Astrocyte of the cerebellum (primary cell): ENCODE results near the gene FNDC3A.
A peak's percentile ranks its signal among the peaks of the same experiment; 100 is the strongest.

Experiments
- DNase-seq: peaks from one replicate; pipeline ENCODE4 v3.0.0-alpha.2; 2011; ENCODE audit warnings: low read depth
- H3K4me3 ChIP-seq: 2 replicates; pipeline ENCODE4 v1.5.1; 2011; ENCODE audit warnings: mild to moderate bottlenecking, low read depth, low read length, moderate library complexity
- CTCF ChIP-seq: IDR thresholded peaks from 2 replicates; pipeline ENCODE4 v1.5.1; 2012; ENCODE audit warnings: low read length, low read depth, moderate library complexity, mild to moderate bottlenecking; ENCODE audit errors: missing control alignments
- in situ Hi-C: cut with HindIII; loops from 2 replicates; pipeline ENCODE4 v1.10.0; 2017; ENCODE audit warnings: low sequenced_read_pairs

FNDC3A gene

DNA sequence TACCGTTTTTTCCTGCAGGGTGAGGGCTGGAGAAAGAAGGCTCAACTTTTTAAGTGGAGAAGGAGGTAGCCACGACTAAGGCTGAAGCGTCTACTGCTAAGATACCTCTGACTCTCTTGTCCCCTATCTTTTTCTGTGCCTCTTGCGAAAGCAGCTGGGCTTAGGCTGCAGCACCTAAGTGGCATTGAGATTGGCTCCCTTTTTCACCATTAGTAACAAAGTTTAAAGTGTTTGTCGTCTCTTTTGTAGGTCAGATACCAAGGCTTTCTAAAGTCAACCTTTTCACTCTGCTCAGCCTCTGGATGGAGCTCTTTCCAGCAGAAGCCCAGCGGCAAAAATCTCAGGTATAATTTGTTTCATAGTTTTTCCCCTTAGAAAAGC, 272.9 kb downstream of the FNDC3A start:
- DNase-seq: no peak
- TF ChIP-seq CTCF: peak; percentile 39
- H3K4me3 ChIP-seq: peak overlapping the region; percentile 92
- in situ Hi-C loops: no loop called here

DNA sequence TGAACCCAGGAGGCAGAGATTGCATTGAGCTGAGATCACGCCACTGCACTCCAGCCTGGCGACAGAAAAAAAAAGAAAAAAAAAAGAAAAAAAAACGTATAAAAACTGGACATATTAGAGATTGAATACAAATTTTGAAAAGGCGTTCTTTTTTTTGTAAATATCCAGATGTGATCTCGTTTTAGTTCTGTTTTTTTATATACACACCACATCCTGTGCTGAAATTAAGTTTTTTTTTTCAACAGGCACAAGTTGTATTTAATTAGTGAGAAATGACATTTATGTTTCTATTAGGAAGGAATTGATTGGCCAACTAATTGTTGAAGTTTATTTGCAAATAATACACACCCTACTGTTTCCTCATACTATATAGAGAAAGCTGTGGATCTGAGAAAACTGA, 275.6 kb downstream of the FNDC3A start:
- TF ChIP-seq CTCF: no peak
- no peak for DNase-seq
- in situ Hi-C loops: no loop called here
- no peak overlapping the region for H3K4me3 ChIP-seq

- no peak overlapping the region for H3K4me3 ChIP-seq
- TF ChIP-seq CTCF: no peak
- in situ Hi-C loops: no loop called here
- no peak for DNase-seq
Observed at GRCh38 chr13:49253310-49253709, 277.6 kb downstream of the FNDC3A start.

DNA sequence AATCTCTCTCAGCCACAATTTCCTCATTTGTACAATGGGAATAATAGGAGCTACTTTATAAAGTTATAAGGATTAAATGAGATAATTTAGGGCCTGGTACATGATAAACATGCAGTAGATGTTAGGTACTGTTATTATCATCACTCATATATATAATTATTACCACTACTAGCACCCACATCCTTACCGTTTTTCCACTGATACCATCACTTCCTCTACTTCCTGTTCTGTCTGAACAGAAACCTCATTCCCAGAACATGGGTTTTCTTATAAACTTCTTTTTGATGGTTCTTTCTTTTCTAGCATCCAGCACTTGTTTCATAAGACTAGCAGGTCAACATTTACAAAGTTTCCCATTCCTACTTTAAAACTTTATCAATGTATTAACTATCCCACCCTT, 278.3 kb downstream of the FNDC3A start:
- in situ Hi-C loops: no loop called here
- TF ChIP-seq CTCF: no peak
- no peak overlapping the region for H3K4me3 ChIP-seq
- DNase-seq: no peak

- no peak for TF ChIP-seq CTCF
- in situ Hi-C loops: no loop called here
- H3K4me3 ChIP-seq: no peak overlapping the region
- peak; percentile 35 for DNase-seq
Observed at GRCh38 chr13:49256841-49257240, 281.1 kb downstream of the FNDC3A start.

GRCh38 chr13:49258089-49258796, 282.5 kb downstream of the FNDC3A start:
- in situ Hi-C loops: no loop called here
- DNase-seq: no peak
- no peak for TF ChIP-seq CTCF
- H3K4me3 ChIP-seq: no peak overlapping the region
